EH (cell line): ENCODE data around the gene GADL1.

ENCODE experiments used
- DNase-seq: peaks from one replicate; pipeline ENCODE4 v3.0.0-alpha.2; 2015; ENCODE audit warnings: low read depth

The GADL1 gene

GRCh38 chr3:30721314-30721634, 173.2 kb downstream of the GADL1 start:
- DNase-seq: no peak

GRCh38 chr3:30720586-30721313, 173.7 kb downstream of the GADL1 start:
- peak; percentile 64 for DNase-seq

GRCh38 chr3:30719536-30719935, 174.9 kb downstream of the GADL1 start:
- DNase-seq: no peak

- DNase-seq: peak; percentile 29
Measured at GRCh38 chr3:30713885-30714503, 180.5 kb downstream of the GADL1 start.

GRCh38 chr3:30712991-30713390, 181.5 kb downstream of the GADL1 start:
- no peak for DNase-seq

GRCh38 chr3:30711867-30712266, 182.6 kb downstream of the GADL1 start:
- DNase-seq: no peak

- no peak for DNase-seq
Measured at GRCh38 chr3:30711151-30711550, 183.3 kb downstream of the GADL1 start.

GRCh38 chr3:30710017-30710416, 184.4 kb downstream of the GADL1 start:
- no peak for DNase-seq

GRCh38 chr3:30708472-30708871, 186.0 kb downstream of the GADL1 start:
- DNase-seq: no peak

GRCh38 chr3:30707825-30708224, 186.6 kb downstream of the GADL1 start:
- DNase-seq: no peak

GRCh38 chr3:30704931-30705890, 189.2 kb downstream of the GADL1 start:
- no peak for DNase-seq

GRCh38 chr3:30702828-30703397, 191.5 kb downstream of the GADL1 start:
- DNase-seq: no peak

GRCh38 chr3:30702038-30702827, 192.2 kb downstream of the GADL1 start:
- DNase-seq: no peak

- DNase-seq: no peak
Measured at GRCh38 chr3:30700702-30701321, 193.6 kb downstream of the GADL1 start.

- no peak for DNase-seq
Measured at GRCh38 chr3:30699927-30700326, 194.5 kb downstream of the GADL1 start.

- no peak for DNase-seq
Measured at GRCh38 chr3:30698549-30698948, 195.9 kb downstream of the GADL1 start.

GRCh38 chr3:30696896-30697295, 197.6 kb downstream of the GADL1 start:
- no peak for DNase-seq

- DNase-seq: no peak
Measured at GRCh38 chr3:30696403-30696819, 198.1 kb downstream of the GADL1 start.

GRCh38 chr3:30695302-30696061, 199.0 kb downstream of the GADL1 start:
- DNase-seq: no peak

- DNase-seq: no peak
Measured at GRCh38 chr3:30694668-30695067, 199.8 kb downstream of the GADL1 start.
